GM12891 (cell line): ENCODE measurements around the gene GUK1.

Experiments
- POLR2A ChIP-seq: IDR thresholded peaks from 2 replicates; pipeline ENCODE4 v1.6.1; 2011; ENCODE audit warnings: low read depth, low read length, control low read depth
- POLR2AphosphoS5 ChIP-seq: IDR thresholded peaks from 2 replicates; pipeline ENCODE4 v1.6.1; 2011; ENCODE audit warnings: low read depth, low read length, control low read depth
- TAF1 ChIP-seq: IDR thresholded peaks from 2 replicates; pipeline ENCODE4 v1.6.1; 2011; ENCODE audit warnings: low read depth, low read length, control low read depth

GRCh38 chr1:228099331-228099732, 40.7 kb upstream of the GUK1 start:
- no peak for TF ChIP-seq POLR2AphosphoS5
- no peak for TF ChIP-seq POLR2A
- TF ChIP-seq TAF1 = no peak
